ENCODE measurements around the gene TRIM59.

The TRIM59 gene

GRCh38 chr3:160449636-160450598 is at the start of gene TRIM59:
Gene TRIM59, minus strand, starts transcription at chr3:160449786. Its CDS starts 10,603 bp downstream, at chr3:160439183.
- DNase-seq (ENCODE audit: low spot score): peak; percentile 95

GRCh38 chr3:160498202-160498601 is 48.6 kb upstream of the TRIM59 start:
- DNase-seq (ENCODE audit: low spot score): no peak

- no peak for DNase-seq (ENCODE audit: low spot score)
Measured at GRCh38 chr3:160490166-160490565, 40.6 kb upstream of the TRIM59 start.

GRCh38 chr3:160486459-160486869 is 36.9 kb upstream of the TRIM59 start:
- peak; percentile 71 for DNase-seq (ENCODE audit: low spot score)

- DNase-seq (ENCODE audit: low spot score): no peak
Measured at GRCh38 chr3:160482796-160483195, 33.2 kb upstream of the TRIM59 start.

GRCh38 chr3:160481856-160482255 is 32.3 kb upstream of the TRIM59 start:
- DNase-seq (ENCODE audit: low spot score): no peak

- DNase-seq (ENCODE audit: low spot score): no peak
Measured at GRCh38 chr3:160480931-160481330, 31.3 kb upstream of the TRIM59 start.

GRCh38 chr3:160479376-160479775 is 29.8 kb upstream of the TRIM59 start:
- no peak for DNase-seq (ENCODE audit: low spot score)

GRCh38 chr3:160478338-160478737 is 28.8 kb upstream of the TRIM59 start:
- DNase-seq (ENCODE audit: low spot score): no peak

- no peak for DNase-seq (ENCODE audit: low spot score)
Measured at GRCh38 chr3:160477750-160478149, 28.2 kb upstream of the TRIM59 start.

GRCh38 chr3:160475884-160476283 is 26.3 kb upstream of the TRIM59 start:
- DNase-seq (ENCODE audit: low spot score): no peak

GRCh38 chr3:160475153-160475552 is 25.6 kb upstream of the TRIM59 start:
- no peak for DNase-seq (ENCODE audit: low spot score)

GRCh38 chr3:160474416-160474838 is 24.8 kb upstream of the TRIM59 start:
- DNase-seq (ENCODE audit: low spot score): no peak

GRCh38 chr3:160473978-160474377 is 24.4 kb upstream of the TRIM59 start:
- no peak for DNase-seq (ENCODE audit: low spot score)

GRCh38 chr3:160473221-160473620 is 23.6 kb upstream of the TRIM59 start:
- no peak for DNase-seq (ENCODE audit: low spot score)

GRCh38 chr3:160472344-160472743 is 22.8 kb upstream of the TRIM59 start:
- no peak for DNase-seq (ENCODE audit: low spot score)

- no peak for DNase-seq (ENCODE audit: low spot score)
Measured at GRCh38 chr3:160471892-160472291, 22.3 kb upstream of the TRIM59 start.

- DNase-seq (ENCODE audit: low spot score): no peak
Measured at GRCh38 chr3:160470181-160470580, 20.6 kb upstream of the TRIM59 start.

GRCh38 chr3:160464971-160465370 is 15.4 kb upstream of the TRIM59 start:
- no peak for DNase-seq (ENCODE audit: low spot score)

GRCh38 chr3:160464321-160464720 is 14.7 kb upstream of the TRIM59 start:
- no peak for DNase-seq (ENCODE audit: low spot score)

- DNase-seq (ENCODE audit: low spot score): no peak
Measured at GRCh38 chr3:160460033-160460432, 10.4 kb upstream of the TRIM59 start.

- DNase-seq (ENCODE audit: low spot score): no peak
Measured at GRCh38 chr3:160459450-160459970, 9.9 kb upstream of the TRIM59 start.

- DNase-seq (ENCODE audit: low spot score): no peak
Measured at GRCh38 chr3:160458151-160458550, 8.6 kb upstream of the TRIM59 start.
